ENCODE measurements around the gene EFTUD2.

EFTUD2 gene

GRCh38 chr17:44804302-44805089 is 94.7 kb downstream of the EFTUD2 start:
- ATAC-seq, result peak; percentile 71
- no peak for TF ChIP-seq BACH2 (CRISPR knock-in tag; IDR thresholded peaks at IDR 0.05; ENCODE audit: borderline replicate concordance)
- TF ChIP-seq ZFP30 (CRISPR knock-in tag; IDR thresholded peaks at IDR 0.05), result no peak
- no peak for TF ChIP-seq POU6F1 (CRISPR knock-in tag; IDR thresholded peaks at IDR 0.05; ENCODE audit: borderline replicate concordance, low read depth)
- TF ChIP-seq ZFP3 (CRISPR knock-in tag; IDR thresholded peaks at IDR 0.05), result no peak
- TF ChIP-seq CREB5 (CRISPR knock-in tag; IDR thresholded peaks at IDR 0.05; ENCODE audit: low read depth), result no peak
- no peak for TF ChIP-seq CSDC2 (CRISPR knock-in tag; IDR thresholded peaks at IDR 0.05)
- no peak for TF ChIP-seq ZNF8 (CRISPR knock-in tag; IDR thresholded peaks at IDR 0.05)
- TF ChIP-seq ISL1 (CRISPR knock-in tag; IDR thresholded peaks at IDR 0.05), result no peak
- no peak for TF ChIP-seq CSRNP3 (CRISPR knock-in tag; IDR thresholded peaks at IDR 0.05)
- TF ChIP-seq OSR1 (CRISPR knock-in tag; IDR thresholded peaks at IDR 0.05), result no peak

- TF ChIP-seq PATZ1 (CRISPR knock-in tag; IDR thresholded peaks at IDR 0.05; ENCODE audit: borderline replicate concordance) (no peak), ESRRG (CRISPR knock-in tag; IDR thresholded peaks at IDR 0.05) (no peak), SNAI2 (CRISPR knock-in tag; IDR thresholded peaks at IDR 0.05) (no peak), ZC3H10 (CRISPR knock-in tag; IDR thresholded peaks at IDR 0.05) (no peak), OSR1 (CRISPR knock-in tag; IDR thresholded peaks at IDR 0.05) (no peak), ZFP3 (CRISPR knock-in tag; IDR thresholded peaks at IDR 0.05) (no peak), ISL1 (CRISPR knock-in tag; IDR thresholded peaks at IDR 0.05) (no peak), BACH2 (CRISPR knock-in tag; IDR thresholded peaks at IDR 0.05; ENCODE audit: borderline replicate concordance) (no peak), TOX (CRISPR knock-in tag; IDR thresholded peaks at IDR 0.05; ENCODE audit: borderline replicate concordance) (no peak), CSRNP3 (CRISPR knock-in tag; IDR thresholded peaks at IDR 0.05) (no peak), PPARA (CRISPR knock-in tag; IDR thresholded peaks at IDR 0.05; ENCODE audit: borderline replicate concordance) (no peak), TSHZ2 (CRISPR knock-in tag; IDR thresholded peaks at IDR 0.05) (no peak), POU6F1 (CRISPR knock-in tag; IDR thresholded peaks at IDR 0.05; ENCODE audit: borderline replicate concordance, low read depth) (no peak), RARB (CRISPR knock-in tag; IDR thresholded peaks at IDR 0.05) (no peak), CREB5 (CRISPR knock-in tag; IDR thresholded peaks at IDR 0.05; ENCODE audit: low read depth) (no peak), ZNF8 (CRISPR knock-in tag; IDR thresholded peaks at IDR 0.05) (no peak), GLIS3 (CRISPR knock-in tag; IDR thresholded peaks at IDR 0.05) (no peak), ZNF565 (CRISPR knock-in tag; conservative IDR thresholded peaks at IDR 0.05; ENCODE audit: low read depth) (no peak), TCF4 (CRISPR knock-in tag; IDR thresholded peaks at IDR 0.05; ENCODE audit: borderline replicate concordance) (no peak)
- ATAC-seq, result no peak
Measured at GRCh38 chr17:44801880-44802279, 97.4 kb downstream of the EFTUD2 start.

Data from SK-N-SH treated with all-trans-retinoic acid at 6 μM for 48 hours (cell line).